ENCODE data around the gene TNFRSF19.
A peak's percentile ranks its signal among the peaks of the same experiment; 100 is the strongest.

DNA sequence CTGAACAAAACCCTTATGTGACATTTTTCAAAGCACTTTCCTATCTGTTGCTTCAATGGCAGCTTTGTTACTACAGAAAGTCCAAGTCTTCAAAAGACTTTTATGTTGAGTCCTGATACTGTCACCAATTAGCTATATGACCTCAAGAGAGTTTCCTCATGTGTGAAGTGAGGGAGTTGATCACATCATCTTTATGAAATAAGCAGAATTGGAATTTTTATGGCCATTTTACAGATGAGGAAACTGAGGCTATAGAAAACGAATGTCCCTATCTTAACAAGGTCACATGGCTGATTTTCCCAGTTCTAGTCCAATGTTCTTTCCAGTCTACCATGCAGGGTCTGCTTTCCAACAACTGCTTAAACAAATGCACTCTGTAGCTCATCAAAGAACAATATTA is 2.6 kb downstream of the TNFRSF19 start:
- TF ChIP-seq ETV6 (CRISPR knock-in tag; conservative IDR thresholded peaks at IDR 0.05): no peak
- TF ChIP-seq, protein P1, sequence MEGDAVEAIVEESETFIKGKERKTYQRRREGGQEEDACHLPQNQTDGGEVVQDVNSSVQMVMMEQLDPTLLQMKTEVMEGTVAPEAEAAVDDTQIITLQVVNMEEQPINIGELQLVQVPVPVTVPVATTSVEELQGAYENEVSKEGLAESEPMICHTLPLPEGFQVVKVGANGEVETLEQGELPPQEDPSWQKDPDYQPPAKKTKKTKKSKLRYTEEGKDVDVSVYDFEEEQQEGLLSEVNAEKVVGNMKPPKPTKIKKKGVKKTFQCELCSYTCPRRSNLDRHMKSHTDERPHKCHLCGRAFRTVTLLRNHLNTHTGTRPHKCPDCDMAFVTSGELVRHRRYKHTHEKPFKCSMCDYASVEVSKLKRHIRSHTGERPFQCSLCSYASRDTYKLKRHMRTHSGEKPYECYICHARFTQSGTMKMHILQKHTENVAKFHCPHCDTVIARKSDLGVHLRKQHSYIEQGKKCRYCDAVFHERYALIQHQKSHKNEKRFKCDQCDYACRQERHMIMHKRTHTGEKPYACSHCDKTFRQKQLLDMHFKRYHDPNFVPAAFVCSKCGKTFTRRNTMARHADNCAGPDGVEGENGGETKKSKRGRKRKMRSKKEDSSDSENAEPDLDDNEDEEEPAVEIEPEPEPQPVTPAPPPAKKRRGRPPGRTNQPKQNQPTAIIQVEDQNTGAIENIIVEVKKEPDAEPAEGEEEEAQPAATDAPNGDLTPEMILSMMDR (CRISPR knock-in tag; IDR thresholded peaks at IDR 0.05): no peak
- TF ChIP-seq CREB1 (IDR thresholded peaks at IDR 0.05): no peak
- TF ChIP-seq CREB1 (CRISPR knock-in tag; IDR thresholded peaks at IDR 0.05): no peak
- no peak for TF ChIP-seq NR2F2 (IDR thresholded peaks at IDR 0.05; ENCODE audit: borderline replicate concordance, low read depth)
- no peak for TF ChIP-seq ZMYM4 (CRISPR knock-in tag; IDR thresholded peaks at IDR 0.05)
- no peak for TF ChIP-seq NPAS2 (CRISPR knock-in tag; IDR thresholded peaks at IDR 0.05; ENCODE audit: borderline replicate concordance)
- TF ChIP-seq ZMYM3 (CRISPR knock-in tag; IDR thresholded peaks at IDR 0.05): peak; percentile 73
- TF ChIP-seq, protein P2, sequence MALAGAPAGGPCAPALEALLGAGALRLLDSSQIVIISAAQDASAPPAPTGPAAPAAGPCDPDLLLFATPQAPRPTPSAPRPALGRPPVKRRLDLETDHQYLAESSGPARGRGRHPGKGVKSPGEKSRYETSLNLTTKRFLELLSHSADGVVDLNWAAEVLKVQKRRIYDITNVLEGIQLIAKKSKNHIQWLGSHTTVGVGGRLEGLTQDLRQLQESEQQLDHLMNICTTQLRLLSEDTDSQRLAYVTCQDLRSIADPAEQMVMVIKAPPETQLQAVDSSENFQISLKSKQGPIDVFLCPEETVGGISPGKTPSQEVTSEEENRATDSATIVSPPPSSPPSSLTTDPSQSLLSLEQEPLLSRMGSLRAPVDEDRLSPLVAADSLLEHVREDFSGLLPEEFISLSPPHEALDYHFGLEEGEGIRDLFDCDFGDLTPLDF (CRISPR knock-in tag; IDR thresholded peaks at IDR 0.05): no peak
- TF ChIP-seq PHF21A (CRISPR knock-in tag; IDR thresholded peaks at IDR 0.05): no peak
- no peak for TF ChIP-seq TRIM24 (CRISPR knock-in tag; IDR thresholded peaks at IDR 0.05)
- TF ChIP-seq ZNF263 (CRISPR knock-in tag; IDR thresholded peaks at IDR 0.05): no peak
- TF ChIP-seq ZNF317 (CRISPR knock-in tag; IDR thresholded peaks at IDR 0.05): no peak
